Embryonic facial prominence (tissue), 1 donor: ENCODE data around the gene ZNFX1.
"Not testable (repeated sequence)": the region's sequence is repeated elsewhere in the genome, so short reads cannot be mapped to it uniquely, and the experiment has no call there.

ENCODE experiments used
- DNase-seq: peaks from one replicate; pipeline ENCODE4 v3.0.0-alpha.2; 2016; ENCODE audit errors: extremely low spot score

Gene ZNFX1

DNA sequence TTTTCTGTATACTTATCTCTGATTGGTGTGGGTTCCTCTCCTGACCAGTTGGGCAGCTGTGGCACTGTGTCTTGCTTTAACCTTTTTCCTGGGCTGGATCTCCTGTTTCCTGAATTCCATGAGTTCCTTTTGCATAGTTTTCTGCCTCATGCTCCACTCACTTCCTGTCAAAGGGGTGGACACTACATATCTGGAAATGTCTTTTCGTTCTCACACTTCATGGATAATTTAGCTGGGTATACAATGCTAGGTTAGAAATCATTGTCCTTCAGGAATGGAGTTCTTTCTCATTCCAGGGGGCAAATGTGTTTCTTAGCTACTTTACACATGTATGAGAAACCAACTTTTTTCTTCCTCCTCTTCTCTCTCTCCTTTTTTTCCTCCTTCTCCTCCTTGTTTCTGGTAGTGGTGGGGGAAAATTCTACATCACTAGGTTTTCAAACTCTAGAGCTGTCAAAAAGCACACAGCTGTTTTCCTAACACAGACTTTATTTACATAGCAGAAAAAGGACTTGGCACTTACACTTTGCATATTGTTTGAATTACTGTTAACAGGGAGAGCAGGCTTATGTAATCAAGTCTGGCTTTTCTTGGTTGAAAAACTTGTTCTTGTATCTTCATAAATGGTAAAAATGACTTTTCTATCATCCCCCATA is 67.6 kb downstream of the ZNFX1 start:
- DNase-seq, result no peak

DNA sequence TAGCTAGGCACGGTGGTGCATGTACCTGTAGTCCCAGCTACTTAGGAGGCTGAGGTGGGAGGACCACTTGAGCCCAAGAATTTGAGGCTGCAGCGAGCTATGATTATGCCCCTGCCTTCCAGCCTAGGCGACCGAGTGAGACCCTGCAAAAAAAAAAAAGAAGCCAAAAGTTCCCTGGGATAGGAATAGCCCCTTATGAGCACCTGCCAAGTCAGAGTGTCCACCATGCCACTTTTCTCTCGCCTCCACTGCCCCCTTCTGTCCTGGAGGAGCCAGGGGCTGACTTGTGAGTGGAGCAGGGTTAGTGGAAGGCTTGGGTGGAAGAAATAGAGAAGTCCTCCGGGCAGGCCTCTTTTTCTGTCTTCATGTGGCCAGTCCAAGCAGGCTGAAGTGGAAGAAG is 70.8 kb downstream of the ZNFX1 start:
- DNase-seq, result no peak

DNA sequence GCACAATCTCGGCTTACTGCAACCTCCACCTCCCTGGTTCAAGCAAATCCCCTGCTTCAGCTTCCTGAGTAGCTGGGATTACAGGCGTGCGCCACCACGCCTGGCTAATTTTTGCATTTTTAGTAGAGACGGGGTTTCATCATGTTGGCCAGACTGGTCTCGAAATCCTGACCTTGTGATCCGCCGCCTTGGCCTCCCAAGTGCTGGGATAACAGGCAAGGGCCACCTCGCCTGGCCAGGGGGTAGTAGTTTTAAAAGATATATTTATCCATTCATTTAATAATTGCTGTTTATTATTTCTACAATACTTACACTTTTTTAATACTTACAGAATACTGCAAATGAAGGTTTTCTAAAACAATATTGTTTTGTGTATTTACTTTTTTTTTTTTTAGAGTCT is 74.1 kb downstream of the ZNFX1 start:
- no peak for DNase-seq

DNA sequence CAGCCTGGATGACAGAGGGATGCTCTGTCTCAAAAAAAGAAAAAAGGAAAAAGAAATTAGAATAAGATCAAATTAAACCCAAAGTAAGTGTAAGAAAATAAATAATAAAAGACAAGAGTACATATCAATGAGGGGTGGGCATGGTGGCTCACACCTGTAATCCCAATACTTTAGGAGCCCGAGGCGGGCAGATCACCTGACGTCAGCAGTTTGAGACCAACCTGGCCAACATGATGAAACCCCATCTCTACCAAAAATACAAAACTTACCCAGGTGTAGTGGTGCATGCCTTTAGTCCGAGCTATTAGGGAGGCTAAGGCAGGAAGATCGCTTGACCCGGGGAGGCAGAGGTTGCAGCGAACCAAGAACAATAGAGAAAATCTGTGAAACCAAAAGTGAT is 74.8 kb downstream of the ZNFX1 start:
- no peak for DNase-seq

DNA sequence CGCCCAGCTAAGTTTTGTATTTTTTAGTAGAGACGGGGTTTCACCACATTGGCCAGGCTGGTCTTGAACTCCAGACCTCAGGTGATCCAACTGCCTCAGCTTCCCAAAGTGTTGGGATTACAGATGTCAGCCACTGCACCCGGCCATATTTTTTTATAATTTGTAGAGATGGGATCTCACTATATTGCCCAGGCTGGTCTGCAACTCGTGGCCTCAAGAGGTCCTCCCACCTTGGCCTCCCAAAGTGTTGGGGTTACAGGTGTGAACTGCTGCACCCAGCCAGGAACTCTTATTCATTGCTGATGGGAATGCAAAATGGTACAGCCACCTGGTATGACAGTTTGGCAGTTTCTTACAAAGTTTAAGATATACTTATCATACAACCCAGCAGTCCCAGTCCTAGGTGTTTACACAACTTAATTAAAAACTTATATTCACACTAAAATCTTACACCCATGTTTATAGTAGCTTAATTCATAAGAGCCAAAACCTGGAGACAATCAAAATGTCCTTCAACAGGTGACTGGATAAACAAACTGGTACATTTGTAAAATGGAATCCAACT is 78.0 kb downstream of the ZNFX1 start:
- DNase-seq, result no peak

DNA sequence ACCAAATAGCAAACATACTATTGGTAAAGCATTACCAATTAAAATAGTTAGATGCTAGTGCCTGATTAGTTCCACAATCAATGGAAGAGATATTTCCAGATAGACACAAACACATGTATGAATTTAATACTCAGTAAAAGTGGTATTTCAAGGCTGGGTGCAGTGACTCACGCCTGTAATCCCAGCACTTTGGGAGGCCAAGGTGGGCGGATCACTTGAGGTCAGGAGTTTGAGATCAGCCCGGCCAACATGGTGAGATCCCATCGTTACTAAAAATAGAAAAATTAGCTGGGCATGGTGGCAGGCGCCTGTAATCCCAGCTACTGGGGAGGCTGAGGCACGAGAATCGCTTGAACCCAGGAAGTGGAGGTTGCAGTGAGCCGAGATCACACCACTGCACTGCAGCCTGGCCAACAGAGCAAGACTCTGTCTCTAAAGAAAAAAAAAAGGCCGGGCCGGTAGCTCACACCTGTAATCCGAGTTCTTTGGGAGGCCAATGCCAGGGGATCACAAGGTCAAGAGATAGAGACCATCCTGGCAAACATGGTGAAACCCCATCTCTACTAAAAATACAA is 84.8 kb downstream of the ZNFX1 start:
- not testable (repeated sequence) for DNase-seq
